ENCODE measurements around the gene RSL1D1. TPM values are rescaled to one million over a fixed set of nuclear protein-coding genes. Genes with fewer than 3 reads are reported as not detected.

RSL1D1 gene
- total and polyA plus RNA-seq, 12 donors: 24.7 to 133 (median 101) TPM

DNA sequence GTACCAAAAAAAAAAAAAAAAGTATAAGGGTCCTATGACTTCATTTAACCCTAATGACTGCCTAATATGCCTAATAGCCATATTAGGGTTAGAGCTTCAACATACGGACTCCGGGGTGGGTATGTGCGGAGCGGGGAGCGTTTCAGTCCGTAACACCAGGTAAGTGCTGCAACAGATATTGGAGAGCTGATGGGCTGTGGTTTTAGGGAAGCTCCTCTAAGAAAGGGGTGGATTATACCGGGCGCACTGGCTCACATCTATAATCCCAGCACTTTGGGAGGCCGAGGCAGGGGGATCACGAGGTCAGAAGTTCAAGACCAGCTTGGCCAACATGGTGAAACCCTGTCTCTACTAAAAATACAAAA, 52.3 kb downstream of the RSL1D1 start:
- intact Hi-C loops (cut with DNase I): loop anchor here in 6 of 10 donors (5.0 to 10.0 kb wide), 7 partner anchors 46 to 266 kb away; partner anchors contain the start of genes TXNDC11 (in 3 of the 6) and GSPT1 (in 1 of the 6)
- peaks cover 0 to 57% (median 47%) of the 10 kb centered on the region in 9 donors for H3K4me1 ChIP-seq
- peak overlapping the region in 8 of 10 donors; percentile 92 to 100 (median 98) for H3K27ac ChIP-seq
- no peak for ATAC-seq
- peaks cover 0 to 12% (median 0%) of the 10 kb centered on the region in 9 donors for H3K36me3 ChIP-seq
- no peaks in the 10 kb centered on the region for H3K27me3 ChIP-seq
- H3K4me3 ChIP-seq: peak overlapping the region in 4 of 10 donors; percentile 78 to 100 (median 90)
- 91 to 97% methylated on average over 10 of the region's 10 CpGs for WGBS, 2 donors
- DNase-seq: no peak
- H3K9me3 ChIP-seq: no peaks in the 10 kb centered on the region
- no peak for TF ChIP-seq CTCF (IDR thresholded peaks at IDR 0.05)

- peaks cover 0 to 68% (median 58%) of the 10 kb centered on the region in 9 donors for H3K4me1 ChIP-seq
- H3K27me3 ChIP-seq: no peaks in the 10 kb centered on the region
- peak overlapping the region; percentile 62 to 100 (median 93) for H3K4me3 ChIP-seq
- no peak for TF ChIP-seq CTCF (IDR thresholded peaks at IDR 0.05)
- intact Hi-C loops (cut with DNase I): loop anchor here in 8 of 10 donors (1.0 to 10.0 kb wide), 9 partner anchors 47 to 267 kb away; partner anchors contain the start of genes TXNDC11 (in 5 of the 8), GSPT1 (in 1 of the 8) and RSL1D1 (in 1 of the 8)
- DNase-seq (no peak), ATAC-seq (peak in 4 of 8 donors; percentile 13 to 40 (median 24))
- H3K27ac ChIP-seq: peak overlapping the region; percentile 53 to 100 (median 98)
- no peaks in the 10 kb centered on the region for H3K9me3 ChIP-seq
- peaks cover 0 to 13% (median 0%) of the 10 kb centered on the region in 9 donors for H3K36me3 ChIP-seq
- WGBS, 2 donors: 6% methylated on average over 7 of the region's 7 CpGs
Measured at GRCh38 chr16:11797957-11798299, 53.4 kb downstream of the RSL1D1 start.

DNA sequence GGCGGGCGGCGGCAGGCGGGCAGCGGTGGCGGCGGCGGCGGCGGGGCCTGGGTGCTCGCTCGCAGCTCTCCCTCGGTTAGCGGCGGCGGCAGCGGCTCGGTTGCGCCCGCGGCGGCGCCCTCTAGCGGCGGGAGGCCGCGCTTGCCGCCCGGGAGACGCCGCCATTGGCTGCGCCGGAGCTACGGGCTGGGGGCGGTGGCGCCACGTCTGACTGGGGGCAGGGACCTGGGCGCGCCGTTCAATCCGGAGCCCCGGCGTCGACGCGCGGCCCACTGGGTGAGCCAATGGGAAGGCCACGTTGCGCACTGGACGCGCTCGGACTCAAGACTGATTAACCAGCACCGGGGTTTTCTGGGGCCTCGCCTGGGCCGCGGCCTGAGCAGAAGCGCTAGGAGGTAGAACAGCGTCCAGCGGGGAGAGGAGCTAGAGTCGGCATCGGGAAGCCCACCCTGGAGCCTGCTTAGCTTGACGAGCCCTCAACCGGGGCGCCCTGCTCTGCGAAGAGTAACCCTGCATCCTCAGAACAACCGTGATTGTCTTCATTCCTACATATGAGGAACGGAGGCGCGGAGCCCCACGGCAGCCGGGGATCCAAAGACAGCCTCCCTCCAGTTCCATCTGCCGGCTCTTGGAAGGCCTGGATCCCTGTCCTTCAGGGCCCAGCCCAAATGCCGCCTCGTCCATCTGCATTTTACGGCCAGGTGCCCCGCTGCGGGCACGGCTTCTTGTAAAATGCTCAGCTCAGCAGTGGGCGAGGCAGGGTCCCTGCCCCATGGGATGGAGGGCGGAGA, 54.0 kb downstream of the RSL1D1 start, which contains the start of gene ZC3H7A:
TSS of gene ZC3H7A (minus strand) at position 93 of the 791 bp plus-strand sequence. CDS start 14,904 bp downstream, outside the sequence.
- Histone ChIP-seq H3K27me3 (no peaks in the 10 kb centered on the region), H3K4me3 (peak within 1 kb of the TSS; percentile 78 to 100 (median 96)), H3K4me1 (peaks cover 3 to 74% (median 64%) of the 10 kb centered on the region in 9 donors), H3K27ac (peak within 1 kb of the TSS; percentile 92 to 100 (median 98)), H3K9me3 (no peaks in the 10 kb centered on the region), H3K36me3 (peaks cover 0 to 17% (median 0%) of the 10 kb centered on the region in 9 donors)
- peak; percentile 98 to 99 (median 99) for ATAC-seq
- DNase-seq: peak; percentile 96 to 97
- intact Hi-C loops (cut with DNase I): loop anchor here in 8 of 10 donors (1.0 to 10.0 kb wide), 9 partner anchors 47 to 267 kb away; partner anchors contain the start of genes TXNDC11 (in 5 of the 8), GSPT1 (in 1 of the 8) and RSL1D1 (in 1 of the 8)
- WGBS, 2 donors: 0 to 1% methylated on average over 75 to 80 of the region's 80 CpGs
- peak; percentile 66 to 97 (median 83) for TF ChIP-seq CTCF (IDR thresholded peaks at IDR 0.05)
